Neural crest cell (in vitro differentiated cells): ENCODE results near the gene EPN3. TPM values are rescaled to one million over a fixed set of nuclear protein-coding genes. Genes with fewer than 3 reads are reported as not detected.

Experiments used
- DNase-seq: peaks from one replicate; pipeline ENCODE4 v3.0.0; 2021; ENCODE audit warnings: low read depth, mixed read lengths, low spot score
- H3K27ac Mint-ChIP-seq: one replicate; pipeline ENCODE4 v1.8.0; 2021; ENCODE audit warnings: mild to moderate bottlenecking, mixed read lengths; ENCODE audit not compliant: unreplicated experiment
- H3K27me3 Mint-ChIP-seq: 2 replicates; pipeline ENCODE4 v1.8.0; 2021; ENCODE audit warnings: low read depth, mild to moderate bottlenecking, mixed read lengths
- H3K36me3 Mint-ChIP-seq: 2 replicates; pipeline ENCODE4 v1.8.0; 2021; ENCODE audit warnings: low read depth, mild to moderate bottlenecking, mixed read lengths
- H3K4me1 Mint-ChIP-seq: 2 replicates; pipeline ENCODE4 v1.8.0; 2021; ENCODE audit warnings: mixed read lengths
- H3K4me3 Mint-ChIP-seq: one replicate; pipeline ENCODE4 v1.8.0; 2021; ENCODE audit warnings: mild to moderate bottlenecking, mixed read lengths
- H3K9me3 Mint-ChIP-seq: 2 replicates; pipeline ENCODE4 v1.8.0; 2021; ENCODE audit warnings: mixed read lengths
- CTCF ChIP-seq: fragments of 200-600 bp; sonication (generic); conservative IDR thresholded peaks from 2 replicates; pipeline ENCODE4 v1.5.0; 2021; ENCODE audit warnings: antibody characterized with exemption, mild to moderate bottlenecking
- total RNA-seq: library from RNA; stranded (reverse); gene quantifications from 2 replicates; pipeline ENCODE4 v1.2.1, GENCODE V29; 2021

EPN3 gene
- total RNA-seq, 1 donor from 2014 or later: not detected

- Mint-ChIP-seq H3K36me3 (no peaks in the 10 kb centered on the region), H3K4me1 (peaks cover 29% of the 10 kb centered on the region), H3K4me3 (no peak overlapping the region), H3K9me3 (no peaks in the 10 kb centered on the region), H3K27ac (no peak overlapping the region), H3K27me3 (peaks cover 15% of the 10 kb centered on the region)
- no peak for DNase-seq
- no peak for TF ChIP-seq CTCF
Observed at GRCh38 chr17:50539762-50540559, 7.4 kb downstream of the EPN3 start.

- Mint-ChIP-seq H3K27ac (no peak overlapping the region), H3K4me1 (peaks cover 29% of the 10 kb centered on the region), H3K36me3 (no peaks in the 10 kb centered on the region), H3K4me3 (peak overlapping the region; percentile 85), H3K27me3 (peaks cover 10% of the 10 kb centered on the region), H3K9me3 (no peaks in the 10 kb centered on the region)
- DNase-seq: no peak
- no peak for TF ChIP-seq CTCF
Observed at GRCh38 chr17:50540560-50541401, 8.2 kb downstream of the EPN3 start.

- peaks cover 29% of the 10 kb centered on the region for H3K4me1 Mint-ChIP-seq
- H3K36me3 Mint-ChIP-seq: no peaks in the 10 kb centered on the region
- no peak for DNase-seq
- H3K9me3 Mint-ChIP-seq: no peaks in the 10 kb centered on the region
- H3K27ac Mint-ChIP-seq: no peak overlapping the region
- H3K4me3 Mint-ChIP-seq: peak overlapping the region; percentile 85
- H3K27me3 Mint-ChIP-seq: peaks cover 9% of the 10 kb centered on the region
- TF ChIP-seq CTCF: no peak
Observed at GRCh38 chr17:50541402-50541715, 8.8 kb downstream of the EPN3 start.

- Mint-ChIP-seq H3K36me3 (no peaks in the 10 kb centered on the region), H3K9me3 (no peaks in the 10 kb centered on the region)
- TF ChIP-seq CTCF: no peak
Observed at GRCh38 chr17:50541716-50542688, 9.5 kb downstream of the EPN3 start.

More at GRCh38 chr17:50541716-50542688, 9.5 kb downstream of the EPN3 start:
- peak overlapping the region; percentile 39 for H3K27ac Mint-ChIP-seq
- peak; percentile 84 for DNase-seq
- peaks cover 29% of the 10 kb centered on the region for H3K4me1 Mint-ChIP-seq
- peak overlapping the region; percentile 85 for H3K4me3 Mint-ChIP-seq
- H3K27me3 Mint-ChIP-seq: peaks cover 9% of the 10 kb centered on the region
